ENCODE measurements around the gene VPS35. TPM values are rescaled to one million over a fixed set of nuclear protein-coding genes. Genes with fewer than 3 reads are reported as not detected.

The VPS35 gene
- total and polyA plus RNA-seq, 12 donors = 12.8 to 112 (median 64.8) TPM

GRCh38 chr16:46649588-46650253 lies 39.3 kb downstream of the VPS35 start:
- intact Hi-C loops (cut with DNase I) = no loop called here
- DNase-seq = no peak
- Histone ChIP-seq H3K27me3 (no peaks in the 10 kb centered on the region), H3K36me3 (replicated peaks in 1 of 2) (no peaks in the 10 kb centered on the region), H3K9me3 (replicated peaks in 1 of 3) (no peaks in the 10 kb centered on the region), H3K4me3 (no peak overlapping the region), H3K4me1 (replicated peaks in 1 of 2) (no peaks in the 10 kb centered on the region), H3K27ac (no peak overlapping the region)
- 87 to 92% (median 89%) methylated on average over 27 of the region's 27 CpGs for WGBS, 4 donors
- TF ChIP-seq POLR2A (IDR thresholded peaks at IDR 0.05) (no peak), CTCF (IDR thresholded peaks at IDR 0.05) (no peak)

DNA sequence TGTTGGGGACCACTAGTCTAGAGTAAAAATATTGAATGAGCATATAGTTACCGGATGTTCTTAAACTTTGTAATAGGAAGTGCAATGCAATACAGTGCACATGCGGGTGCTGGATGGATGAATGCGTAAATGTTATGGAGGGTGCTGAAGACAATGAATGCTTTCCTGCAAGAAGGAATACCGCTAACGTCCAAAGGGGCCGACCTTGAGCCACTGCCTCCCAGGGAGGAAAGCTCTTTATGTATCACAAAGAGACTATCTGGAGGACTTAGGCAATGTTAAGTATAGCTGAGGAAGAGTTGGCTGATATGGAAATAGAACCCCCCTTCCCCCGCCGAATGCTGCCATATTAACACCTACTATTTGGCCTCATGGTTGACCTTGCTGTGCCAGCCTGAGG lies 40.3 kb downstream of the VPS35 start:
- TF ChIP-seq POLR2A (IDR thresholded peaks at IDR 0.05) = no peak
- no peak for TF ChIP-seq CTCF (IDR thresholded peaks at IDR 0.05)
- 78 to 87% (median 85%) methylated on average over 6 to 8 of the region's 8 CpGs for WGBS, 4 donors
- intact Hi-C loops (cut with DNase I) = no loop called here
- Histone ChIP-seq H3K27ac (no peak overlapping the region), H3K4me1 (replicated peaks in 1 of 2) (no peaks in the 10 kb centered on the region), H3K9me3 (replicated peaks in 1 of 3) (no peaks in the 10 kb centered on the region), H3K36me3 (replicated peaks in 1 of 2) (no peaks in the 10 kb centered on the region), H3K4me3 (no peak overlapping the region), H3K27me3 (no peaks in the 10 kb centered on the region)
- no peak for DNase-seq

GRCh38 chr16:46638947-46639925 lies 49.7 kb downstream of the VPS35 start:
- WGBS, 4 donors = 75 to 82% (median 78%) methylated on average over 9 of the region's 9 CpGs
- Histone ChIP-seq H3K27ac (no peak overlapping the region), H3K27me3 (no peaks in the 10 kb centered on the region), H3K9me3 (replicated peaks in 1 of 3) (no peaks in the 10 kb centered on the region), H3K4me1 (replicated peaks in 1 of 2) (no peaks in the 10 kb centered on the region), H3K4me3 (no peak overlapping the region), H3K36me3 (replicated peaks in 1 of 2) (no peaks in the 10 kb centered on the region)
- no peak for DNase-seq
- TF ChIP-seq CTCF (IDR thresholded peaks at IDR 0.05) (no peak), POLR2A (IDR thresholded peaks at IDR 0.05) (no peak)
- intact Hi-C loops (cut with DNase I) = no loop called here
